SK-N-MC (cell line): ENCODE measurements around the gene P2RX1.
A peak's percentile ranks its signal among the peaks of the same experiment; 100 is the strongest.

Source experiments
- DNase-seq: peaks from one replicate; pipeline ENCODE4 v3.0.0-alpha.2; 2011; ENCODE audit warnings: low read depth, low spot score
- H3K27ac ChIP-seq: fragments of 200-600 bp; sonication (generic); 2 replicates; pipeline ENCODE4 v1.5.1; 2016; ENCODE audit warnings: mixed run types
- H3K36me3 ChIP-seq: fragments of 200-600 bp; sonication (generic); 2 replicates; pipeline ENCODE4 v1.6.1; 2017; ENCODE audit warnings: antibody characterized with exemption, low read length, mixed read lengths; ENCODE audit not compliant: insufficient read depth
- H3K4me3 ChIP-seq: fragments of 200-600 bp; sonication (generic); 2 replicates; pipeline ENCODE4 v1.5.1; 2016
- H3K9ac ChIP-seq: fragments of 200-600 bp; sonication (generic); 2 replicates; pipeline ENCODE4 v1.8.0; 2017; ENCODE audit warnings: mixed run types, mixed read lengths; ENCODE audit not compliant: insufficient read length
- H3K9me3 ChIP-seq: fragments of 200-600 bp; sonication (generic); 2 replicates; pipeline ENCODE4 v1.6.1; 2017; ENCODE audit warnings: low read depth, mild to moderate bottlenecking, antibody characterized with exemption, low read length, moderate library complexity, mixed read lengths
- EZH2 ChIP-seq: fragments of 200-600 bp; sonication (generic); IDR thresholded peaks from one replicate; pipeline ENCODE4 v1.6.1; 2017; ENCODE audit warnings: antibody characterized with exemption
- FOXP2 ChIP-seq: optimal IDR thresholded peaks from 2 replicates; pipeline ENCODE3; 2011; ENCODE audit warnings: mild to moderate bottlenecking, moderate library complexity; ENCODE audit not compliant: insufficient read depth; ENCODE audit errors: extremely low read length, control extremely low read depth
- POLR2AphosphoS5 ChIP-seq: IDR thresholded peaks from 2 replicates; pipeline ENCODE4 v1.6.1; 2012; ENCODE audit warnings: mild to moderate bottlenecking, low read depth, low read length, borderline replicate concordance

Gene P2RX1

GRCh38 chr17:3882276-3882675 is 34.0 kb downstream of the P2RX1 start:
- Histone ChIP-seq H3K9me3 (no peaks in the 10 kb centered on the region), H3K4me3 (no peak overlapping the region), H3K36me3 (no peaks in the 10 kb centered on the region; the same call in 1 of the 2 replicates), H3K9ac (no peak overlapping the region), H3K27ac (no peak overlapping the region)
- TF ChIP-seq EZH2, result no peak
- no peak for TF ChIP-seq FOXP2
- TF ChIP-seq POLR2AphosphoS5, result no peak
- DNase-seq, result no peak

DNA sequence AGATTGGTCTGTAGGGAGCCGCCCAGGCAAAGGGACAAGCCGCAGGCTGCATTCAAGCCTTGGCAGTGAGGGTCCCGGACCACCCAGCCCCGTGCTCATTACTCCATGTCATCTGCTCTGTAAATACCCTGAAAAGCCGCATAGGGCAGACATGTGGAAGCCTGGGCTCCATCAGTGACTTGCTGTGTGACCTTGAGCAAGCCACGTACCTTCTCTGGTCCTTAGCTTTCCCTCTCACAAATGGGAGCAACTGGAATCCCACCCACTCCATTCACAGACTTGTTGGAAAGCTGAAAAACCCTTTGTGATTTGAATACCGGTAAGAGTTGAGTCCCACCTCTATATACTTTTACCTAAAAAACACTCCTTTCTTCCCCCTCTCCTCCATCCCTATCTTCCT is 35.3 kb downstream of the P2RX1 start:
- DNase-seq, result no peak

DNA sequence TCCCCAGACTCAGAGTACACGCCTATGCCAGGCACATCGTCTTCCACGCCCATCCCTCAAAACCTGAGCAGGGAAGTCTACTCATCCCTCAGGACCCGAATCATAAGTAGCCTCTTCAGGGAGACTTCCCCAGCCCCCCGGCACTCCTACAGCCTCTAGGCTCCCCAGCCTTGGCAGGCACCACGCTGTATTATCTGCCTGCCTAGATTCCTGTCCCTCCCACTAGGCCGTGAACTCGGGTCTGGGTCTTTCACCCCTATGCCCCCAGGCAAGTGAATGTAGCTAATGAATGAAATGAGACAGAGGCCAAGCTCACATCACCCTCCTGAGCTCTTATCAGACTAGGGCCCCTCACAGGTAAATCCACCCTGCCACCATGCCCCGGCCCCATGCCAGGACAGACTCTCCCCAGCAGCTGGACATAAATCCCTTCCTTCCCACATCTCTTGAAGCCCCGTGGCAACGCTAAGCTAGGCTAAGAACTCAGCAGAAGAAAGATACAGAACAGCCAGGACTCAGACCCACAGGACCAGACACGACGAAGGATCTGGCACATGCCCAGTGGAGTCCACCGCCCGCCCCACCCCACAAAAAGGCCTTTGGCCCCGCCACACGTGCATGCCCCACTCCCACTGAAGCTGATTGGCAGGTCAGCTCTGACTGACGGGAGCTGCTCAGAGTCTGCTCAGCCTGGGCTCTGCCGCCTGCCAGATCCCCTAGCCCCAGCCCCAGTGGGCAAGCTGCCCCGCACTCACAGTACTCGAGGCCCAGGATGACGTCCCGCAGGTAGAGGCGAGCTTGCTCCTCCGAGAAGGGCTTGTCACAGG is 36.5 kb downstream of the P2RX1 start:
- Histone ChIP-seq H3K9ac (no peak overlapping the region), H3K36me3 (no peaks in the 10 kb centered on the region; the same call in 1 of the 2 replicates), H3K27ac (no peak overlapping the region), H3K4me3 (no peak overlapping the region), H3K9me3 (no peaks in the 10 kb centered on the region)
- no peak for TF ChIP-seq POLR2AphosphoS5
- no peak for TF ChIP-seq FOXP2
- TF ChIP-seq EZH2, result no peak
- DNase-seq, result no peak

More for the DNA sequence above, 35.3 kb downstream of the P2RX1 start:
- Histone ChIP-seq H3K27ac (no peak overlapping the region), H3K9me3 (no peaks in the 10 kb centered on the region), H3K36me3 (no peaks in the 10 kb centered on the region; the same call in 1 of the 2 replicates), H3K9ac (no peak overlapping the region), H3K4me3 (no peak overlapping the region)
- TF ChIP-seq FOXP2 (no peak), EZH2 (no peak), POLR2AphosphoS5 (no peak)

GRCh38 chr17:3879186-3879585 is 37.1 kb downstream of the P2RX1 start:
- no peak overlapping the region for H3K4me3 ChIP-seq

DNA sequence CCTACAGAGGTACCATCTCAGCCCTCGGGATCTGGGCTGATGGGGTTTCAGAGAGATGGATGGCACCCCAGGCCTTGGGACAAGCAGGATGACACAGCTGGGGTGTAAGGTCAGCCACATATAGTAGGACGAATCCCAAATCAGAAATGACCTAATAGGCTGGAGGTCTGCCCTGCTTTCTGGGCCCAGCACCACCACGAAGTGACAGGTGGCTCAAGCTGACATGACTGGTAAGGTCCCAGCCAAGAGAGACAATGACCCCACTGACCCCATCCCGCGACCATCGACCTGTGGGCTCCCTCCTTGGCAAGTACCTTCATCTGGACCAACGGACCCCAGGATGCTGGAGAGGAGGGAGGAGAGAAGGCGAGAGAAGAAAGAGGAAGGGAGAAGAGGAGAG is 39.0 kb downstream of the P2RX1 start:
- peaks cover 7% of the 10 kb centered on the region; the same call in 1 of the 2 replicates for H3K36me3 ChIP-seq
- H3K9ac ChIP-seq, result no peak overlapping the region
- no peak overlapping the region for H3K27ac ChIP-seq
- DNase-seq, result no peak
- H3K4me3 ChIP-seq, result no peak overlapping the region
- no peak for TF ChIP-seq POLR2AphosphoS5
- TF ChIP-seq FOXP2, result no peak
- TF ChIP-seq EZH2, result no peak
- H3K9me3 ChIP-seq, result no peaks in the 10 kb centered on the region

More at GRCh38 chr17:3879186-3879585, 37.1 kb downstream of the P2RX1 start:
- H3K9ac ChIP-seq, result no peak overlapping the region
- TF ChIP-seq POLR2AphosphoS5 (no peak), FOXP2 (no peak), EZH2 (no peak)
- no peak overlapping the region for H3K27ac ChIP-seq
- no peaks in the 10 kb centered on the region for H3K9me3 ChIP-seq
- no peak for DNase-seq
- no peaks in the 10 kb centered on the region; the same call in 1 of the 2 replicates for H3K36me3 ChIP-seq

GRCh38 chr17:3875317-3875716 is 40.9 kb downstream of the P2RX1 start:
- H3K9me3 ChIP-seq, result no peaks in the 10 kb centered on the region
- no peak for TF ChIP-seq EZH2
- no peak for TF ChIP-seq FOXP2
- no peak for TF ChIP-seq POLR2AphosphoS5
- no peak overlapping the region for H3K27ac ChIP-seq
- DNase-seq, result no peak
- no peak overlapping the region for H3K9ac ChIP-seq
- no peak overlapping the region for H3K4me3 ChIP-seq
- peaks cover 11% of the 10 kb centered on the region; the same call in 1 of the 2 replicates for H3K36me3 ChIP-seq

GRCh38 chr17:3873862-3874261 is 42.4 kb downstream of the P2RX1 start:
- Histone ChIP-seq H3K4me3 (no peak overlapping the region), H3K9ac (no peak overlapping the region), H3K9me3 (no peaks in the 10 kb centered on the region), H3K36me3 (peaks cover 11% of the 10 kb centered on the region; the same call in 1 of the 2 replicates), H3K27ac (no peak overlapping the region)
- no peak for DNase-seq
- TF ChIP-seq EZH2 (no peak), POLR2AphosphoS5 (no peak), FOXP2 (no peak)

DNA sequence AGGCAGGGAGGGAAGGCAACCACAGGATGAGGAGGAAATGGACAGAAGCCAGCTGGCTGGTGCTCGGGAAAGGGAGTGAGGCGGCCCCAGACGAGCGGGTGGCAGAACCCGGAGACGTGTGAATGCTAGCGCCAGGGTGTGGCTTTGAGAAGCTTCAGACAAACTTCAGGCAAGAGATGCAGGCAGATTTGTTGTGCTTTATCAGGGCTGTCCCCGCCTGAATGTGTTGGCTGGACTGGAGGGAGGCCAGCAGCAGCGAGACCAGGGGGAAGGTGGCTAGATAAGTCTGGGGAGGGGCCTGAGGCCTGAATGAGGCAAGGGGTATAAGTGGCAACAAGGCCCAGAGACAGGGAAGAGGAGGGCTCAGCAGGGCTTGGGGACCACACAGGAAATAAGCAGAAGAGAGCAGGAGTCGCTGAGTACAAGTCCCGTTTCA is 45.4 kb downstream of the P2RX1 start:
- H3K27ac ChIP-seq, result 0 out of 2 replicates have a peak overlapping the region, but pooled peaks have one; percentile 36

GRCh38 chr17:3867606-3868005 is 48.7 kb downstream of the P2RX1 start:
- Histone ChIP-seq H3K9me3 (no peaks in the 10 kb centered on the region), H3K4me3 (no peak overlapping the region), H3K9ac (no peak overlapping the region), H3K36me3 (peaks cover 8% of the 10 kb centered on the region; the same call in 1 of the 2 replicates), H3K27ac (no peak overlapping the region)
- DNase-seq, result no peak
- no peak for TF ChIP-seq FOXP2
- TF ChIP-seq POLR2AphosphoS5, result no peak
- TF ChIP-seq EZH2, result no peak

More for the DNA sequence above, 45.4 kb downstream of the P2RX1 start:
- Histone ChIP-seq H3K4me3 (0 out of 2 replicates have a peak overlapping the region, but pooled peaks have one; percentile 12), H3K36me3 (peaks cover 11% of the 10 kb centered on the region; the same call in 1 of the 2 replicates), H3K9ac (peak overlapping the region; percentile 37), H3K9me3 (no peaks in the 10 kb centered on the region)
- TF ChIP-seq FOXP2 (no peak), EZH2 (no peak), POLR2AphosphoS5 (no peak)
- no peak for DNase-seq
